Naive thymus-derived CD4-positive, alpha-beta T cell (primary cell): Measurements from ENCODE around the gene DDX11. TPM values are rescaled to one million over a fixed set of nuclear protein-coding genes. Genes with fewer than 3 reads are reported as not detected.
"Not testable (repeated sequence)": the region's sequence is repeated elsewhere in the genome, so short reads cannot be mapped to it uniquely, and the experiment has no call there.

Experiments used
- ATAC-seq: fragments of 150-1000 bp; cut with Tn5 transposase; 2 replicates; pipeline ENCODE4 v1.10.0; 2021; ENCODE audit warnings: mild to moderate bottlenecking, moderate library complexity
- CTCF ChIA-PET: fragments of 350-600 bp; sonication (Branson Sonifier 250); formaldehyde crosslinking; loops from one replicate; lab custom pipeline; 2021; ENCODE audit warnings: antibody characterized with exemption; lab: Charles Lee
- POLR2A ChIA-PET: fragments of 350-600 bp; sonication (Branson Sonifier 250); formaldehyde crosslinking; loops from one replicate; lab custom pipeline; 2021; ENCODE audit warnings: antibody characterized with exemption, inconsistent platforms; lab: Charles Lee
- DNase-seq, 9 donors: peaks; one replicate each; pipeline versions ENCODE4 v3.0.0 to v3.0.0-alpha.2; 2020 to 2022; ENCODE audit warnings: mixed read lengths in 1 of 9
- H3K27ac ChIP-seq: one replicate; pipeline ENCODE4 v1.7.0; 2013; ENCODE audit warnings: mild to moderate bottlenecking, low read depth, low read length, moderate library complexity
- H3K27me3 ChIP-seq, 2 donors: one replicate each; pipeline ENCODE4 v1.7.0; 2013; ENCODE audit warnings: low read length in 2 of 2, mild to moderate bottlenecking in 2 of 2, moderate library complexity in 2 of 2; ENCODE audit not compliant: control insufficient read depth in 2 of 2, insufficient read depth in 2 of 2
- H3K36me3 ChIP-seq, 3 experiments: 1 replicate in 2 of 3; 2 replicates in 1 of 3; pipeline ENCODE4 v1.7.0; 2013; ENCODE audit warnings: low read length in 3 of 3, mild to moderate bottlenecking in 3 of 3, moderate library complexity in 1 of 3; ENCODE audit not compliant: insufficient read depth in 3 of 3, control insufficient read depth in 2 of 3
- H3K4me1 ChIP-seq, 2 donors: one replicate each; pipeline ENCODE4 v1.7.0; 2013; ENCODE audit warnings: low read length in 2 of 2, mild to moderate bottlenecking in 2 of 2, moderate library complexity in 1 of 2; ENCODE audit not compliant: control insufficient read depth in 2 of 2, insufficient read depth in 2 of 2
- H3K4me3 ChIP-seq: 2 replicates; pipeline ENCODE4 v1.7.0; 2013; ENCODE audit warnings: mild to moderate bottlenecking, low read length
- H3K9me3 ChIP-seq, 3 experiments: 1 replicate in 2 of 3; 2 replicates in 1 of 3; pipeline ENCODE4 v1.7.0; 2013; ENCODE audit warnings: low read length in 3 of 3; ENCODE audit not compliant: control insufficient read depth in 2 of 3
- H3K27ac Mint-ChIP-seq, 9 donors: one replicate each; pipeline ENCODE4 v1.8.0; 2020 to 2022; ENCODE audit warnings: mixed read lengths in 9 of 9, mild to moderate bottlenecking in 8 of 9, moderate library complexity in 5 of 9, inconsistent platforms in 2 of 9
- H3K27me3 Mint-ChIP-seq, 5 donors: one replicate each; pipeline ENCODE4 v1.8.0; 2021 to 2022; ENCODE audit warnings: mixed read lengths in 5 of 5, mild to moderate bottlenecking in 1 of 5
- H3K36me3 Mint-ChIP-seq, 5 donors: one replicate each; pipeline ENCODE4 v1.8.0; 2020 to 2022; ENCODE audit warnings: mixed read lengths in 5 of 5, mild to moderate bottlenecking in 3 of 5, inconsistent platforms in 1 of 5
- H3K4me1 Mint-ChIP-seq, 7 donors: one replicate each; pipeline ENCODE4 v1.8.0; 2020 to 2022; ENCODE audit warnings: mixed read lengths in 7 of 7, mild to moderate bottlenecking in 3 of 7, inconsistent platforms in 1 of 7
- H3K4me3 Mint-ChIP-seq, 10 donors: one replicate each; pipeline ENCODE4 v1.8.0; 2020 to 2022; ENCODE audit warnings: mild to moderate bottlenecking in 10 of 10, mixed read lengths in 10 of 10, moderate library complexity in 6 of 10, inconsistent platforms in 2 of 10
- H3K9me3 Mint-ChIP-seq, 11 donors: one replicate each; pipeline ENCODE4 v1.8.0; 2020 to 2022; ENCODE audit warnings: mixed read lengths in 11 of 11, mild to moderate bottlenecking in 4 of 11, inconsistent platforms in 1 of 11, moderate library complexity in 1 of 11
- intact Hi-C, 2 donors: fragments of 100-400 bp; cut with micrococcal nuclease; formaldehyde crosslinking; loops; one replicate each; pipeline ENCODE4 v1.15.1; 2023
- polyA plus RNA-seq, 2 donors: library from polyadenylated mRNA; unstranded; fragments of 300-500 nt; fragmentation: Illumina TruSeq; gene quantifications; one replicate each; pipeline ENCODE4 v1.2.3, GENCODE V29; 2021
- total RNA-seq, 6 experiments: library from RNA in 5 of 6; stranded (reverse) in 5 of 6; gene quantifications; 1 replicate in 5 of 6; 2 replicates in 1 of 6; pipeline ENCODE4 v1.2.3 and lab custom pipeline; 2021 to 2026

The DDX11 gene
- total and polyA plus RNA-seq, 7 experiments from 2014 or later: 1.5 to 123 (median 49.3) TPM

DNA sequence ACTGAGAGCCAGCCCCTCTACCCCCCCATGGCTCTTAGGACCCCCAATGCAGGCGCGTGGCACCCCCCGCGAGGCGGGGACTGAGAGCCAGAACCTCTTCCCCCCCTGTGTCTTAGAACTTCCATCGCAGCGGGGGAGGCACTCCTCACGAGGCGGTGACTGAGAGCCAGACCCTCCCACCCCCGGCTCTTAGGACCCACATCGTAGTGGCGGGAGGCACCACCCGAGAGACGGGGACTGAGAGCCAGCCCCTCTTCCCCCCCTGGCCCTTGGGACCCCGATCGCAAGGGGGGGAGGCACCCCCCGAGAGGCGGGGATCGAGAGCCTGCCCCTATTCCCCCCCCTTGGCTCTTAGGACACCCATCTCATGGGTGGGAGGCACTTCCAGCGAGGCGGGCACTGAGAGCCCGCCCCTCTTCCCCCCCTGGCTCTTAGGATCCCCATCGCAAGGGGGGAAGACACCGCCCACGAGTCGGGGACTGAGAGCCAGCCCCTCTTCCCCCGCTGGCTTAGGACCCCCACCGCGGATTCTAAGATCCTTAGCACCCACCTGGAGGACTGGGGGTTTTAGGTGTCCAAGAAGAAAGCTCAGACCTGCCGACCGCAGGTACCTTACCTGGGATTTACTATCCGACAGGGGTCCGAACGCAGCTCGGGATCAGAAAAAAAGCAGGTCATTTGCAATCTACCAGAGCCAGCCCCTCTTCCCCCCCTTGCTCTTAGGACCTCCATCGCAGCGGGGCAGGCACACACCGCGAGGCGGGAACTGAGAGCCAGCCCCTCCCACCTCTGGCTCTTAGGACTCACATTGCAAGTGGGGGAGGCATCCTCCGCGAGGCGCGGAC lies 44.9 kb downstream of the DDX11 start:
- Mint-ChIP-seq H3K4me1 (peaks cover 0 to 13% (median 9%) of the 10 kb centered on the region in 7 donors), H3K27me3 (peaks cover 0 to 36% (median 4%) of the 10 kb centered on the region in 5 donors), H3K9me3 (peaks cover 0 to 3% (median 0%) of the 10 kb centered on the region in 11 donors), H3K27ac (peak overlapping the region in 4 of 9 donors; percentile 39 to 57 (median 44)), H3K36me3 (no peaks in the 10 kb centered on the region), H3K4me3 (peak overlapping the region; percentile 37 to 88 (median 86))
- peak; percentile 40 for ATAC-seq
- H3K4me1 ChIP-seq: peaks cover 12 to 18% of the 10 kb centered on the region in 2 donors
- no peaks in the 10 kb centered on the region for H3K36me3 ChIP-seq
- ChIA-PET POLR2A (interaction anchor here (0.6 kb wide), 1 partner anchor 1566 kb away, joined by 3 read pairs; no protein-coding TSS in a partner anchor), CTCF (no interaction called here)
- H3K4me3 ChIP-seq: peak overlapping the region; percentile 71
- intact Hi-C loops: loop anchor here (1.0 to 5.0 kb wide), 3 partner anchors 45 to 519 kb away; partner anchors contain the start of gene DDX11 (in 1 of the 2)
- DNase-seq: peak in 6 of 9 donors; percentile 21 to 67 (median 32)
- no peak overlapping the region for H3K27ac ChIP-seq
- H3K9me3 ChIP-seq: no peaks in the 10 kb centered on the region
- peaks cover 0 to 7% of the 10 kb centered on the region in 2 donors for H3K27me3 ChIP-seq

DNA sequence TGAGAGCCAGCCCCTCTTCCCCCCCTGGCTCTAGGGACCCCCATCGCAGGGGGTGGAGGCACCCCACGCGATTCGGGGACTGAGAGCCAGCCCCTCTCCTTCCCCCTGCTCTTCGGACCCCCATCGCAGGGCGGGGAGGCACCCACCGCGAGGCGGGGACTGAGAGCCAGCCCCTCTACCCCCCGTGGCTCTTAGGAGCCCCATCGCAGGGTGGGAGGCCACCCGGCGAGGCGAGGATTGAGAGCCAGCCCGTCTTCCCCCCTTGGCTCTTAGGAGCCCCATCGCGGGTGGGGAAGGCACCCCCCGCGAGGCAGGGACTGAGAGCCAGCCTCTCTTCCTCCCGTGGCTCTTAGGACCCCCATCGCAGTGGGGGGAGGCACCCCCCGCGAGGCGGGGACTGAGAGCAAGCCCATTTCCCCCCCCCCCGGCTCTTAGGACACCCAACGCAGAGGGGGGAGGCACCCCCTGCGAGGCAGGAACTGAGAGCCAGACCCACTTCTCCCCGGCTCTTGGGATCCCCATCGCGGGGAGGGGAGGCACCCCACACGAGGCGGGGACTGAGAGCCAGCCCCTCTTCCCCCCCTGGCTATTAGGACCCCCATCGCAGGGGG lies 45.6 kb downstream of the DDX11 start:
- Histone ChIP-seq H3K4me1 (peaks cover 12 to 18% of the 10 kb centered on the region in 2 donors), H3K27ac (no peak overlapping the region), H3K9me3 (no peaks in the 10 kb centered on the region), H3K36me3 (no peaks in the 10 kb centered on the region), H3K4me3 (peak overlapping the region; percentile 71), H3K27me3 (peaks cover 0 to 7% of the 10 kb centered on the region in 2 donors)
- Mint-ChIP-seq H3K9me3 (peaks cover 0 to 4% (median 0%) of the 10 kb centered on the region in 11 donors), H3K27ac (peak overlapping the region in 2 of 9 donors; percentile 38 to 57), H3K4me3 (peak overlapping the region; percentile 37 to 88 (median 86)), H3K4me1 (peaks cover 0 to 13% (median 9%) of the 10 kb centered on the region in 7 donors), H3K27me3 (peaks cover 0 to 33% (median 3%) of the 10 kb centered on the region in 5 donors), H3K36me3 (no peaks in the 10 kb centered on the region)
- POLR2A ChIA-PET: no interaction called here
- intact Hi-C loops: loop anchor here (1.0 to 5.0 kb wide), 3 partner anchors 46 to 518 kb away; partner anchors contain the start of gene DDX11 (in 1 of the 2)
- CTCF ChIA-PET: no interaction called here
- DNase-seq: peak in 1 of 9 donors; percentile 44
- peak; percentile 20 for ATAC-seq

DNA sequence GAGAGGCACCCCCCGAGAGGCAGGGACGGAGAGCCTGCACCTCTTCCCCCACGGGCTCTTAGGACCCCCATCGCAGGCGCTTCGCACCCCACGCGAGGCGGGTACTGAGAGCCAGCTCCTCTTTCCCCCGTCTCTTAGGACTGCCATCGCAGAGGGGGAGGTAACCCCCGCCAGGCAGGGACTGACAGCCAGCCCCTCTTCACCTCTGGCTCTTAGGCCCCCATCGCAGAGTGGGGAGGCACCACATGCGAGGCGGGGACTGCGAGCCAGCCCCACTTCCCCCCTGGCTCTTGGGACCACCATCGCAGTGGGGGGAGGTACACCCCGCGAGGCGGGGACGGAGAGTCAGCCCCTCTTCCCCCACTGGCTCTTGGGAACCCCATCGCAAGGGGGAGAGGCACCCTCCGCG lies 46.1 kb downstream of the DDX11 start:
- Mint-ChIP-seq H3K4me1 (peaks cover 0 to 13% (median 9%) of the 10 kb centered on the region in 7 donors), H3K27ac (peak overlapping the region in 1 of 9 donors; percentile 55), H3K9me3 (peaks cover 0 to 4% (median 0%) of the 10 kb centered on the region in 11 donors), H3K4me3 (peak overlapping the region in 5 of 10 donors; percentile 12 to 88 (median 80)), H3K27me3 (peaks cover 0 to 30% (median 0%) of the 10 kb centered on the region in 5 donors), H3K36me3 (no peaks in the 10 kb centered on the region)
- Histone ChIP-seq H3K9me3 (no peaks in the 10 kb centered on the region), H3K4me1 (peaks cover 12 to 18% of the 10 kb centered on the region in 2 donors), H3K4me3 (no peak overlapping the region), H3K27ac (no peak overlapping the region), H3K36me3 (no peaks in the 10 kb centered on the region), H3K27me3 (peaks cover 0 to 7% of the 10 kb centered on the region in 2 donors)
- CTCF ChIA-PET: no interaction called here
- ATAC-seq: peak; percentile 8
- intact Hi-C loops: loop anchor here (1.0 to 5.0 kb wide), 3 partner anchors 47 to 517 kb away; partner anchors contain the start of gene DDX11 (in 1 of the 2)
- no peak for DNase-seq
- POLR2A ChIA-PET: no interaction called here

DNA sequence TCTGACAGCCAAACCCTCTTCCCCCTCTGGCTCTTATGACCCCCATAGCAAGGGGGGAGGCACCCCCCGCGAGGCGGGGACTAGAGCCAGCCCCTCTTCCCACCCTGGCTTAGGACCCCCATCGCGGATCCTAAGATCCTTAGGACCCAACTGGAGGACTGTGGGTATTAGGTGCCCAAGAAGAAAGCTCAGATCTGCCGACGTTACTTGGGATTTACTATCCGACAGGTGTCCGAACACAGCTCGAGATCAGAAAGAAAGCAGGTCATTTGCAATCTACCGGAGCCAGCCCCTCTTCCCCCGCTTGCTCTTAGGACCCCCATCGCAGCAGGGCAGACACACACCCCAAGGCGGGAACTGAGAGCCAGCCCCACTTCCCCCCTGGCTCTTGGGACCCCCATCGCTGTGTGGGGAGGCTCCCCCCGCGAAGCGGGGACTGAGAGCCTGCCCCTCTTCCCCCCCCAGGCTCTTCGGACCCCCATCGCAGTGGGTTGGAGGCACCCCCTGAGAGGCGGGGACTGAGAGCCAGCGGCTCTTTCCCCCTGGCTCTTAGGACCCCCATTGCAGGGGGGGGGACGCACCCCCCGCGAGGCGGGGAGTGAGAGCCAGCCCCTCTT lies 46.8 kb downstream of the DDX11 start:
- Histone ChIP-seq H3K36me3 (no peaks in the 10 kb centered on the region), H3K4me3 (no peak overlapping the region), H3K9me3 (no peaks in the 10 kb centered on the region), H3K4me1 (peaks cover 12 to 18% of the 10 kb centered on the region in 2 donors), H3K27me3 (peaks cover 0 to 7% of the 10 kb centered on the region in 2 donors), H3K27ac (no peak overlapping the region)
- ChIA-PET POLR2A (no interaction called here), CTCF (no interaction called here)
- H3K4me1 Mint-ChIP-seq: peaks cover 0 to 13% (median 9%) of the 10 kb centered on the region in 7 donors
- DNase-seq: no peak
- peaks cover 0 to 4% (median 0%) of the 10 kb centered on the region in 11 donors for H3K9me3 Mint-ChIP-seq
- H3K4me3 Mint-ChIP-seq: peak overlapping the region in 5 of 10 donors; percentile 51 to 84 (median 80)
- intact Hi-C loops: no loop called here
- no peak overlapping the region for H3K27ac Mint-ChIP-seq
- peaks cover 0 to 26% (median 0%) of the 10 kb centered on the region in 5 donors for H3K27me3 Mint-ChIP-seq
- no peak for ATAC-seq
- no peaks in the 10 kb centered on the region for H3K36me3 Mint-ChIP-seq

DNA sequence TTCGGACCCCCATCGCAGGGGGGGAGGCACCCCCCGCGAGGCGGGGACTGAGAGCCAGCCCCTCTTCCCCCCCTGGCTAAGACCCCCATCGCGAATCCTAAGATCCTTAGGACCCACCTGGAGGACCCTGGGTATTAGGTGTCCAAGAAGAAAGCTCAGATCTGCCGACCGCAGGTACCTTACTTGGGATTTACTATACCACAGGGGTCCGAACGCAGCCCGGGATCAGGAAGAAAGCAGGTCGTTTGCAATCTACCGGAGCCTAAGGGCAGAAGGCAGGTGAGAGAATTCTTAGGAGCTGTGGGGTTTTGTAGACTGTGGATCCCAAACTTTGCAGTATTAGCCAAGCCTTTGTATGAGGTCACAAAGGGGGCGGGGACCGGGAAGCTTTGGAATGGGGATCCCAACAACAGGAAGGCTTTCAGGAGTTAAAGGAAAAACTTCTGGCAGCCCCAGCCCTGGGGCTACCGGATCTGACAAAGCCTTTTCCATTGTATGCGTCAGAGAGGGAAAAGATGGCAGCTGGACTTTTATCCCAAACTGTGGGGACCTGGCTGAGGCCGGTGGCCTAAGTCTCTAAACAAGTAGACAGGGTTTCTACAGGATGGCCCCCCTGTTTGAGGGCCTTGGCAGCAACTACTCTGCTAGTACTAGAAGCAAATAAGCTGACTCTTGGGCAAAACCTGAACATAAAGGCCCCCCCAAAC lies 47.5 kb downstream of the DDX11 start:
- ATAC-seq, POLR2A ChIA-PET: not testable (repeated sequence)

More for the DNA sequence above, 47.5 kb downstream of the DDX11 start:
- H3K4me3 ChIP-seq, H3K36me3 Mint-ChIP-seq, DNase-seq, CTCF ChIA-PET, H3K27ac ChIP-seq, H3K27me3 ChIP-seq, H3K9me3 ChIP-seq, H3K9me3 Mint-ChIP-seq, H3K36me3 ChIP-seq, H3K4me3 Mint-ChIP-seq, H3K27ac Mint-ChIP-seq, intact Hi-C loops: not testable (repeated sequence)
- Mint-ChIP-seq H3K4me1 (peaks cover 0 to 12% (median 9%) of the 10 kb centered on the region in 7 donors), H3K27me3 (peaks cover 0 to 23% (median 0%) of the 10 kb centered on the region in 5 donors)
- peaks cover 12 to 18% of the 10 kb centered on the region in 2 donors for H3K4me1 ChIP-seq
